H1 (cell line): Measurements from ENCODE around the gene CTSK. TPM values are rescaled to one million over a fixed set of nuclear protein-coding genes. Genes with fewer than 3 reads are reported as not detected.

ENCODE experiments used
- CTCF ChIA-PET: fragments of 300-600 bp; sonication (Branson Sonifier 250); formaldehyde crosslinking; loops from one replicate; lab custom pipeline; 2021; ENCODE audit not compliant: partially characterized antibody; lab: Charles Lee
- POLR2A ChIA-PET: fragments of 300-600 bp; sonication (Branson Sonifier 250); formaldehyde crosslinking; loops from one replicate; lab custom pipeline; 2021; ENCODE audit warnings: inconsistent platforms; ENCODE audit not compliant: partially characterized antibody; lab: Charles Lee
- DNase-seq, 2 experiments: peaks; one replicate each; pipeline versions ENCODE4 v3.0.0 to v3.0.0-alpha.2; 2010 to 2022; ENCODE audit warnings: low spot score in 2 of 2, low read depth in 1 of 2, mixed read lengths in 1 of 2
- FAIRE-seq: peaks from 2 replicates; lab custom pipeline; 2011; peaks lifted over from hg19 to GRCh38; lab: Jason Lieb, UNC
- H2AFZ ChIP-seq: 2 replicates; pipeline ENCODE4 v1.8.1; 2012; ENCODE audit warnings: low read length, inconsistent platforms
- H2AK5ac ChIP-seq: 2 replicates; pipeline ENCODE4 v1.6.1; 2013; ENCODE audit warnings: low read depth, low read length
- H2BK120ac ChIP-seq: replicated peaks from 2 replicates; pipeline ENCODE3; 2013; ENCODE audit warnings: low read depth, low read length, inconsistent platforms
- H2BK12ac ChIP-seq: 2 replicates; pipeline ENCODE4 v1.6.1; 2013; ENCODE audit warnings: low read depth, low read length
- H2BK15ac ChIP-seq: 2 replicates; pipeline ENCODE4 v1.6.1; 2013; ENCODE audit warnings: low read length
- H2BK20ac ChIP-seq: 2 replicates; pipeline ENCODE4 v1.6.1; 2013; ENCODE audit warnings: low read length
- H2BK5ac ChIP-seq: 2 replicates; pipeline ENCODE4 v1.6.1; 2013; ENCODE audit warnings: low read depth, low read length
- H3K14ac ChIP-seq: 2 replicates; pipeline ENCODE4 v1.6.1; 2013; ENCODE audit warnings: inconsistent platforms; ENCODE audit not compliant: insufficient read length
- H3K18ac ChIP-seq: 2 replicates; pipeline ENCODE4 v1.6.1; 2013; ENCODE audit warnings: low read length; ENCODE audit errors: extremely low read depth
- H3K23ac ChIP-seq: 2 replicates; pipeline ENCODE4 v1.6.1; 2013; ENCODE audit warnings: inconsistent platforms; ENCODE audit not compliant: insufficient read length
- H3K23me2 ChIP-seq: 2 replicates; pipeline ENCODE4 v1.6.1; 2013; ENCODE audit warnings: low read depth, low read length
- H3K27ac ChIP-seq: 2 replicates; pipeline ENCODE4 v1.6.1; 2011; ENCODE audit warnings: low read depth, low read length, inconsistent platforms
- H3K27me3 ChIP-seq, 4 experiments: replicated peaks in 1 of 4; 1 replicate in 1 of 4; 2 replicates in 3 of 4; pipeline versions ENCODE4 v1.6.1 to v1.8.1; 2011 to 2013; ENCODE audit warnings: low read length in 3 of 4, mild to moderate bottlenecking in 3 of 4, inconsistent platforms in 2 of 4, mixed read lengths in 2 of 4, moderate library complexity in 1 of 4; ENCODE audit not compliant: control insufficient read depth in 3 of 4, insufficient read depth in 3 of 4; ENCODE audit errors: extremely low read depth in 1 of 4
- H3K36me3 ChIP-seq, 4 experiments: 2 replicates each; pipeline versions ENCODE4 v1.6.1 to v1.8.1; 2011 to 2013; ENCODE audit warnings: mild to moderate bottlenecking in 4 of 4, low read length in 3 of 4, moderate library complexity in 2 of 4, control low read depth in 1 of 4, inconsistent platforms in 1 of 4; ENCODE audit not compliant: insufficient read depth in 4 of 4, control insufficient read depth in 2 of 4
- H3K4ac ChIP-seq: replicated peaks from 2 replicates; pipeline ENCODE3; 2013; ENCODE audit warnings: low read length, low read depth, mixed read lengths, inconsistent platforms; ENCODE audit not compliant: insufficient read length
- H3K4me1 ChIP-seq, 4 experiments: replicated peaks in 1 of 4; 1 replicate in 1 of 4; 2 replicates in 3 of 4; pipeline versions ENCODE4 v1.6.1 to v1.8.1; 2011 to 2013; ENCODE audit warnings: low read length in 3 of 4, inconsistent platforms in 2 of 4, mixed read lengths in 1 of 4; ENCODE audit not compliant: insufficient read depth in 4 of 4, control insufficient read depth in 3 of 4
- H3K4me2 ChIP-seq, 2 experiments: 2 replicates each; pipeline versions ENCODE4 v1.6.1 to v1.8.1; 2011 to 2013; ENCODE audit warnings: low read depth in 2 of 2, low read length in 2 of 2, control low read depth in 1 of 2, inconsistent platforms in 1 of 2, mild to moderate bottlenecking in 1 of 2; ENCODE audit not compliant: insufficient read depth in 1 of 2
- H3K4me3 ChIP-seq, 4 experiments: fragments of 200-600, 300-600 bp in 1 of 4; sonication (generic), shearing (Covaris generic), sonication (Bioruptor Twin) in 1 of 4; 2 replicates each; pipeline versions ENCODE4 v1.5.1 to v1.8.1; 2011 to 2016; ENCODE audit warnings: low read length in 4 of 4, low read depth in 3 of 4, control low read depth in 2 of 4, inconsistent platforms in 2 of 4, mild to moderate bottlenecking in 2 of 4, mixed read lengths in 1 of 4, moderate library complexity in 1 of 4; ENCODE audit not compliant: insufficient read depth in 2 of 4; ENCODE audit errors: extremely low read depth in 1 of 4
- H3K56ac ChIP-seq: replicated peaks from 2 replicates; pipeline ENCODE3; 2013; ENCODE audit warnings: low read depth, mild to moderate bottlenecking, mixed read lengths, low read length, inconsistent platforms; ENCODE audit not compliant: insufficient read length
- H3K79me1 ChIP-seq: 2 replicates; pipeline ENCODE4 v1.6.1; 2013; ENCODE audit warnings: low read depth, low read length, control low read depth
- H3K79me2 ChIP-seq, 2 experiments: 2 replicates each; pipeline versions ENCODE4 v1.6.1 to v1.8.1; 2012 to 2013; ENCODE audit warnings: low read length in 2 of 2, mild to moderate bottlenecking in 2 of 2, inconsistent platforms in 1 of 2; ENCODE audit not compliant: insufficient read depth in 2 of 2, control insufficient read depth in 1 of 2
- H3K9ac ChIP-seq, 4 experiments: replicated peaks in 1 of 4; 1 replicate in 1 of 4; 2 replicates in 3 of 4; pipeline versions ENCODE4 v1.6.1 to v1.8.1; 2011 to 2013; ENCODE audit warnings: low read depth in 3 of 4, low read length in 3 of 4, control low read depth in 2 of 4, mild to moderate bottlenecking in 2 of 4, moderate library complexity in 2 of 4, inconsistent platforms in 1 of 4; ENCODE audit errors: extremely low read depth in 1 of 4
- H3K9me3 ChIP-seq, 2 experiments: 2 replicates each; pipeline versions ENCODE4 v1.6.1 to v1.8.1; 2012 to 2013; ENCODE audit warnings: mild to moderate bottlenecking in 2 of 2, moderate library complexity in 2 of 2, control low read depth in 1 of 2, inconsistent platforms in 1 of 2, low read depth in 1 of 2, low read length in 1 of 2, mixed read lengths in 1 of 2; ENCODE audit not compliant: insufficient read depth in 2 of 2
- H4K20me1 ChIP-seq, 2 experiments: replicated peaks in 1 of 2; 2 replicates each; pipeline versions ENCODE3 to v1.8.1; 2011 to 2013; ENCODE audit warnings: inconsistent platforms in 2 of 2, low read length in 2 of 2, mild to moderate bottlenecking in 1 of 2; ENCODE audit not compliant: insufficient read depth in 2 of 2, control insufficient read depth in 1 of 2
- H4K5ac ChIP-seq: 2 replicates; pipeline ENCODE4 v1.6.1; 2013; ENCODE audit warnings: low read length, low read depth, mixed read lengths, inconsistent platforms; ENCODE audit not compliant: insufficient read length
- H4K8ac ChIP-seq: 2 replicates; pipeline ENCODE4 v1.8.0; 2013; ENCODE audit warnings: mild to moderate bottlenecking, moderate library complexity, low read length, inconsistent platforms; ENCODE audit not compliant: insufficient read depth; ENCODE audit errors: extremely low read depth
- H4K91ac ChIP-seq: replicated peaks from 2 replicates; pipeline ENCODE3; 2013; ENCODE audit warnings: low read length, mixed read lengths, inconsistent platforms; ENCODE audit not compliant: insufficient read length
- BACH1 ChIP-seq: IDR thresholded peaks from 2 replicates; pipeline ENCODE4 v1.6.1; 2012; ENCODE audit warnings: low read length, improper control_type of control experiment
- CEBPB ChIP-seq: IDR thresholded peaks from 2 replicates; pipeline ENCODE4 v1.6.1; 2012; ENCODE audit warnings: low read depth, low read length
- CHD2 ChIP-seq: IDR thresholded peaks from 2 replicates; pipeline ENCODE4 v1.6.1; 2012; ENCODE audit warnings: low read length, improper control_type of control experiment
- EGR1 ChIP-seq: IDR thresholded peaks from 2 replicates; pipeline ENCODE4 v1.6.1; 2011; ENCODE audit warnings: low read depth, low read length, borderline replicate concordance
- POLR2AphosphoS5 ChIP-seq: IDR thresholded peaks from 2 replicates; pipeline ENCODE4 v1.6.1; 2011; ENCODE audit warnings: low read depth, low read length
- POU5F1 ChIP-seq: IDR thresholded peaks from 2 replicates; pipeline ENCODE4 v1.6.1; 2011; ENCODE audit warnings: low read depth, mild to moderate bottlenecking, low read length, moderate library complexity
- TBP ChIP-seq: IDR thresholded peaks from 2 replicates; pipeline ENCODE4 v1.6.1; 2011; ENCODE audit warnings: low read depth, low read length, improper control_type of control experiment
- YY1 ChIP-seq: IDR thresholded peaks from 2 replicates; pipeline ENCODE4 v1.6.1; 2011; ENCODE audit warnings: low read depth, mild to moderate bottlenecking, low read length
- WGBS, 2 experiments: shearing (Covaris generic) in 1 of 2; methylation state at CpG; one replicate each; pipeline versions ENCODE4 v1.1.6 to v1.1.7; 2013 to 2015; ENCODE audit warnings: low lambda C conversion rate in 2 of 2, mixed read lengths in 2 of 2, inconsistent platforms in 1 of 2, low coverage in 1 of 2, missing lambda C conversion rate in 1 of 2; ENCODE audit not compliant: insufficient replicate concordance in 2 of 2, insufficient coverage in 1 of 2, insufficient read length in 1 of 2; ENCODE audit errors: extremely low coverage in 1 of 2, missing lambda C conversion rate in 1 of 2; 5-methylcytosine and 5-hydroxymethylcytosine counted together
- polyA plus RNA-seq, 7 experiments: library from polyadenylated mRNA; depleted of rRNA in 3 of 7; stranded (reverse) in 5 of 7; unstranded in 2 of 7; fragments of >200 nt in 5 of 7; fragments of 200-250 nt in 2 of 7; gene quantifications; 1 replicate in 5 of 7; 2 replicates in 1 of 7; 4 replicates in 1 of 7; pipeline versions ENCODE4 v1.2.1 to v1.2.3, GENCODE V29; 2011 to 2013; ENCODE audit warnings: missing spikeins in 2 of 7, mixed read lengths in 2 of 7
- total RNA-seq: library from RNA; stranded (reverse); fragmentation: NEBNext Ultra II Directional; extraction: Animal tissue kit (Norgen Biotek cat#: 25700); gene quantifications from 2 replicates; pipeline ENCODE4 v1.2.1, GENCODE V29; 2021
- TF ChIP-seq, protein P1 (sequence below): IDR thresholded peaks from 2 replicates; pipeline ENCODE4 v1.6.1; 2011; ENCODE audit warnings: low read depth, mild to moderate bottlenecking, low read length; ENCODE audit not compliant: insufficient read depth
- TF ChIP-seq, protein P2 (sequence below): IDR thresholded peaks from 2 replicates; pipeline ENCODE4 v1.6.1; 2012; ENCODE audit warnings: inconsistent platforms

Gene CTSK
- total and polyA plus RNA-seq, 2 of the 8 experiments (the other 6 are each of a cell fraction or from before 2014, with no cell fraction given) = 2.7 to 4.2 TPM

DNA sequence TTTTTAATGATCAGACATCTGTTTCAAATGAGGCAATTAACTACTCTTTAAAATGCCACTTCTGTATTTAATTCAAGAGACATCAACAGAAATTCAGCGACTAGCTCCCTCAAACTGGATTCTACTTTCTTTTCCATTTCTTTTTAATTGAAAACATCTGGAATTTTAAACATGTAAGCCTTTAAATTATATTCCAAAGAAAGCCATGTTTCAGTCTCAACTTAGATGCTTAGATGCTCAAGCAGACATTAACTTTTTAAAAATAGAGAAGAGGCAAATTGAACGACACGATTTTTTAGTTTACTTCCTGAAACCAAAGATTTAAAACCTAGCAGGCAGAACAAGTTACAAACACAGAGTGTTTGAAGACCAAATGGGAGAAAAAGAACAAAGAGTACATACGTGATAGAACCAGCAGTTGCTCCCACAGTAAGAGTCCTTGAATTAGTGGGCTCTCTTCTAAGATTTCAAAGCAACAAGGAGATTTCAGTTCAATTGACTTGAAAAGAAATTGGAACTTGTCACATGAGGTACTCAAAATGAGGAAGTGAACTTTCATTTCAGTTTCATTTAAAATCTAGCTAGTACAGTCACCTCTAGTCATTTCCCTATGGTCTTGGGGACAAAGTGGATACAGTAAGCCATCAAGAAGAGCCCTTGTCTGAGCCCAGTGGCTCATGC is 42.6 kb downstream of the CTSK start, which contains the start of gene CTSS:
Gene CTSS, minus strand, starts transcription at position 483 of the 681 bp plus-strand sequence. CDS start 1,015 bp downstream, outside the sequence.
- WGBS, 2 experiments = 84% methylated on average over 4 of the region's 4 CpGs; no CpG with 5 or more reads in 1 of the 2 experiments
- no peak within 1 kb of the TSS for H3K4me2 ChIP-seq
- FAIRE-seq = no peak
- TF ChIP-seq CHD2 = no peak
- TF ChIP-seq EGR1 = no peak
- TF ChIP-seq CEBPB = no peak
- TF ChIP-seq POLR2AphosphoS5 = no peak
- TF ChIP-seq, protein P1, sequence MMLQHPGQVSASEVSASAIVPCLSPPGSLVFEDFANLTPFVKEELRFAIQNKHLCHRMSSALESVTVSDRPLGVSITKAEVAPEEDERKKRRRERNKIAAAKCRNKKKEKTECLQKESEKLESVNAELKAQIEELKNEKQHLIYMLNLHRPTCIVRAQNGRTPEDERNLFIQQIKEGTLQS = no peak
- TF ChIP-seq POU5F1 = no peak
- no peak for TF ChIP-seq YY1
- TF ChIP-seq TBP = no peak
- TF ChIP-seq BACH1 = no peak
- TF ChIP-seq, protein P2, sequence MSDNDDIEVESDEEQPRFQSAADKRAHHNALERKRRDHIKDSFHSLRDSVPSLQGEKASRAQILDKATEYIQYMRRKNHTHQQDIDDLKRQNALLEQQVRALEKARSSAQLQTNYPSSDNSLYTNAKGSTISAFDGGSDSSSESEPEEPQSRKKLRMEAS = no peak

More for the DNA sequence above, 42.6 kb downstream of the CTSK start, which contains the start of gene CTSS:
- no peak within 1 kb of the TSS for H2AK5ac ChIP-seq
- H2BK120ac ChIP-seq = no peak within 1 kb of the TSS
- no peak within 1 kb of the TSS for H4K91ac ChIP-seq
- POLR2A ChIA-PET = interaction anchor here (1.0 kb wide), 1 partner anchor 10 kb away, joined by 6 read pairs; no protein-coding TSS in a partner anchor
- CTCF ChIA-PET = interaction anchor here (1.7 kb wide), 1 partner anchor 48 kb away, joined by 5 read pairs; no protein-coding TSS in a partner anchor
- no peak within 1 kb of the TSS for H2BK5ac ChIP-seq
- H4K8ac ChIP-seq = no peak within 1 kb of the TSS
- no peaks in the 10 kb centered on the region for H3K4me1 ChIP-seq
- H3K9me3 ChIP-seq = peaks cover 0 to 1% of the 10 kb centered on the region in 2 experiments; a peak in 1 of 4 replicates
- H3K56ac ChIP-seq = no peak within 1 kb of the TSS
- H2BK15ac ChIP-seq = no peak within 1 kb of the TSS
- H3K18ac ChIP-seq = no peak within 1 kb of the TSS
- no peaks in the 10 kb centered on the region for H4K20me1 ChIP-seq
- H3K27ac ChIP-seq = no peak within 1 kb of the TSS
- no peaks in the 10 kb centered on the region for H3K79me2 ChIP-seq
- H3K14ac ChIP-seq = no peak within 1 kb of the TSS
- H3K4me3 ChIP-seq = no peak within 1 kb of the TSS
- H4K5ac ChIP-seq = no peak within 1 kb of the TSS
- H3K79me1 ChIP-seq = no peaks in the 10 kb centered on the region
- no peak within 1 kb of the TSS for H3K4ac ChIP-seq
- no peak within 1 kb of the TSS for H3K23ac ChIP-seq
- no peaks in the 10 kb centered on the region for H3K27me3 ChIP-seq
- H2AFZ ChIP-seq = no peak within 1 kb of the TSS; the same call in 1 of the 2 replicates
- H3K9ac ChIP-seq = no peak within 1 kb of the TSS
- no peak within 1 kb of the TSS for H2BK20ac ChIP-seq
- H3K23me2 ChIP-seq = no peaks in the 10 kb centered on the region; the same call in 1 of the 2 replicates
- no peak for DNase-seq
- H2BK12ac ChIP-seq = no peak within 1 kb of the TSS
- no peaks in the 10 kb centered on the region for H3K36me3 ChIP-seq
